HCT116 (cell line): ENCODE measurements around the gene ACTL7A. TPM values are rescaled to one million over a fixed set of nuclear protein-coding genes. Genes with fewer than 3 reads are reported as not detected.

Experiments used
- ATAC-seq: fragments of 200-7000 bp; cut with Tn5 transposase; 2 replicates; pipeline ENCODE4 v1.9.1; 2020; ENCODE audit warnings: mild to moderate bottlenecking, moderate library complexity
- BruUV-seq: library from RNA; stranded (reverse); fragments of 400-500 nt; replicated peaks from 2 replicates; lab custom pipeline; 2021; lab: Mats Ljungman, UMichigan
- CTCF ChIA-PET: fragments of 300-600 bp; sonication (Branson Sonifier 250); formaldehyde crosslinking; loops from one replicate; lab custom pipeline; 2021; ENCODE audit warnings: antibody characterized with exemption; lab: Charles Lee
- POLR2A ChIA-PET: fragments of 300-600, 350-600 bp; sonication (Branson Sonifier 250); formaldehyde crosslinking; loops from one replicate; lab custom pipeline; 2021; ENCODE audit warnings: antibody characterized with exemption; lab: Charles Lee
- RAD21 ChIA-PET, 2 experiments: fragments of 300-600 bp; sonication (Branson Sonifier 250); formaldehyde crosslinking; loops; one replicate each; lab custom pipeline; 2023; ENCODE audit warnings: low total read pairs in 2 of 2; ENCODE audit not compliant: uncharacterized antibody in 2 of 2, unreplicated experiment in 2 of 2, low non-redundant PET in 1 of 2; lab: Charles Lee
- DNase-seq: peaks from one replicate; pipeline ENCODE4 v3.0.0-alpha.2; 2010; ENCODE audit warnings: low read depth, low spot score
- H2AFZ ChIP-seq: fragments of 200-600 bp; shearing (Covaris generic), sonication (generic); 2 replicates; pipeline ENCODE4 v1.6.1; 2017; ENCODE audit warnings: low read depth, mixed run types, mixed read lengths, antibody characterized with exemption, low read length; ENCODE audit not compliant: poor library complexity, severe bottlenecking
- H3K27ac ChIP-seq: 2 replicates; pipeline ENCODE4 v1.5.1; 2012; ENCODE audit warnings: low read depth, low read length
- H3K27me3 ChIP-seq: fragments of 200-600 bp; sonication (generic); 2 replicates; pipeline ENCODE4 v1.6.1; 2016; ENCODE audit warnings: mixed run types, low read length, mixed read lengths; ENCODE audit not compliant: insufficient read depth
- H3K36me3 ChIP-seq, 2 experiments: fragments of 200-500 bp in 1 of 2; fragments of 200-600 bp in 1 of 2; sonication (Bioruptor generic) in 1 of 2; sonication (generic) in 1 of 2; 2 replicates each; pipeline versions ENCODE4 v1.5.1 to v1.6.1; 2014 to 2016; ENCODE audit warnings: low read length in 2 of 2, inconsistent platforms in 1 of 2, mixed read lengths in 1 of 2, mixed run types in 1 of 2; ENCODE audit not compliant: insufficient read depth in 2 of 2, control insufficient read depth in 1 of 2
- H3K4me1 ChIP-seq, 2 experiments: fragments of 200-600 bp in 1 of 2; sonication (generic) in 1 of 2; 2 replicates each; pipeline versions ENCODE4 v1.5.1 to v1.6.1; 2012 to 2017; ENCODE audit warnings: low read length in 2 of 2, inconsistent platforms in 1 of 2, mild to moderate bottlenecking in 1 of 2, mixed read lengths in 1 of 2, mixed run types in 1 of 2, moderate library complexity in 1 of 2; ENCODE audit not compliant: insufficient read depth in 2 of 2, control insufficient read depth in 1 of 2
- H3K4me2 ChIP-seq: fragments of 200-600 bp; sonication (generic); 2 replicates; pipeline ENCODE4 v1.6.1; 2017; ENCODE audit warnings: mixed run types, low read length, mixed read lengths
- H3K4me3 ChIP-seq, 2 experiments: fragments of 200-600 bp in 1 of 2; sonication (generic) in 1 of 2; replicated peaks in 1 of 2; 2 replicates each; pipeline ENCODE4 v1.5.1; 2011 to 2016; ENCODE audit warnings: low read length in 2 of 2, control low read depth in 1 of 2, low read depth in 1 of 2, mild to moderate bottlenecking in 1 of 2, mixed read lengths in 1 of 2, mixed run types in 1 of 2
- H3K79me2 ChIP-seq: fragments of 200-600 bp; sonication (generic); 2 replicates; pipeline ENCODE4 v1.6.1; 2017; ENCODE audit warnings: mild to moderate bottlenecking, mixed run types, low read length, moderate library complexity, mixed read lengths; ENCODE audit not compliant: insufficient read depth
- H3K9ac ChIP-seq: fragments of 200-600 bp; sonication (generic); 2 replicates; pipeline ENCODE4 v1.6.1; 2016; ENCODE audit warnings: low read length, mixed read lengths
- H3K9me2 ChIP-seq: fragments of 200-600 bp; sonication (generic), shearing (Covaris generic); 2 replicates; pipeline ENCODE4 v1.6.1; 2017; ENCODE audit warnings: mixed run types, mild to moderate bottlenecking, moderate library complexity; ENCODE audit not compliant: insufficient read depth
- H3K9me3 ChIP-seq, 2 experiments: fragments of 200-500 bp in 1 of 2; fragments of 200-600 bp in 1 of 2; sonication (Bioruptor generic) in 1 of 2; sonication (generic) in 1 of 2; 2 replicates each; pipeline ENCODE4 v1.6.1; 2014 to 2017; ENCODE audit warnings: low read length in 2 of 2, mixed read lengths in 2 of 2, inconsistent platforms in 1 of 2, low read depth in 1 of 2, mild to moderate bottlenecking in 1 of 2, mixed run types in 1 of 2, moderate library complexity in 1 of 2; ENCODE audit not compliant: control insufficient read depth in 1 of 2, insufficient read depth in 1 of 2
- H4K20me1 ChIP-seq: fragments of 200-600 bp; sonication (generic), shearing (Covaris generic); 2 replicates; pipeline ENCODE4 v1.6.1; 2017; ENCODE audit warnings: mixed run types, mild to moderate bottlenecking, moderate library complexity; ENCODE audit not compliant: insufficient read depth
- CBX3 ChIP-seq: IDR thresholded peaks from 2 replicates; pipeline ENCODE4 v1.6.1; 2012; ENCODE audit warnings: low read depth
- CEBPB ChIP-seq: IDR thresholded peaks from 2 replicates; pipeline ENCODE4 v1.6.1; 2012; ENCODE audit warnings: low read depth
- EGR1 ChIP-seq: IDR thresholded peaks from 2 replicates; pipeline ENCODE4 v1.6.1; 2012; ENCODE audit warnings: low read depth
- ELF1 ChIP-seq: IDR thresholded peaks from 2 replicates; pipeline ENCODE4 v1.6.1; 2012; ENCODE audit warnings: low read depth, borderline replicate concordance
- EZH2 ChIP-seq: fragments of 200-600 bp; sonication (generic); IDR thresholded peaks from 2 replicates; pipeline ENCODE4 v1.6.1; 2017; ENCODE audit warnings: antibody characterized with exemption, mixed run types
- EZH2phosphoT487 ChIP-seq: fragments of 200-600 bp; IDR thresholded peaks from 2 replicates; pipeline ENCODE4 v1.6.1; 2018; ENCODE audit warnings: antibody characterized with exemption, borderline replicate concordance
- FOSL1 ChIP-seq: IDR thresholded peaks from 2 replicates; pipeline ENCODE4 v1.6.1; 2012; ENCODE audit warnings: low read depth
- JUND ChIP-seq: IDR thresholded peaks from 2 replicates; pipeline ENCODE4 v1.6.1; 2012
- MAX ChIP-seq: IDR thresholded peaks from 2 replicates; pipeline ENCODE4 v1.6.1; 2012
- POLR2A ChIP-seq: IDR thresholded peaks from 2 replicates; pipeline ENCODE4 v1.7.0; 2011; ENCODE audit warnings: borderline replicate concordance; ENCODE audit not compliant: insufficient read depth, insufficient read length; ENCODE audit errors: extremely low read depth
- POLR2AphosphoS5 ChIP-seq: IDR thresholded peaks from 2 replicates; pipeline ENCODE4 v1.6.1; 2011; ENCODE audit warnings: mild to moderate bottlenecking, low read depth, low read length, moderate library complexity
- RAD21 ChIP-seq: IDR thresholded peaks from 2 replicates; pipeline ENCODE4 v1.6.1; 2012; ENCODE audit warnings: low read depth, mild to moderate bottlenecking
- REST ChIP-seq: IDR thresholded peaks from 2 replicates; pipeline ENCODE4 v1.6.1; 2012; ENCODE audit warnings: low read depth
- SP1 ChIP-seq: IDR thresholded peaks from 2 replicates; pipeline ENCODE4 v1.6.1; 2012; ENCODE audit warnings: low read depth
- SRF ChIP-seq: IDR thresholded peaks from 2 replicates; pipeline ENCODE4 v1.6.1; 2012; ENCODE audit warnings: low read depth
- TCF7L2 ChIP-seq: IDR thresholded peaks from 2 replicates; pipeline ENCODE4 v1.7.0; 2011; ENCODE audit warnings: borderline replicate concordance, inconsistent platforms; ENCODE audit not compliant: insufficient read depth, insufficient read length; ENCODE audit errors: extremely low read depth
- YY1 ChIP-seq: IDR thresholded peaks from 2 replicates; pipeline ENCODE4 v1.6.1; 2011; ENCODE audit warnings: low read length, low read depth, moderate library complexity, mild to moderate bottlenecking; ENCODE audit not compliant: insufficient replicate concordance; ENCODE audit errors: extremely low read depth
- ZBTB33 ChIP-seq: IDR thresholded peaks from 2 replicates; pipeline ENCODE4 v1.6.1; 2011; ENCODE audit warnings: mild to moderate bottlenecking, low read length, moderate library complexity; ENCODE audit not compliant: insufficient replicate concordance; ENCODE audit errors: extremely low read depth
- ZFX ChIP-seq: fragments of 450-650 bp; IDR thresholded peaks from 2 replicates; pipeline ENCODE4 v1.6.1; 2017
- ZNF274 ChIP-seq: fragments of 200-500 bp; sonication (Bioruptor generic); IDR thresholded peaks from 2 replicates; pipeline ENCODE4 v1.6.1; 2014; ENCODE audit warnings: mild to moderate bottlenecking, low read depth, low read length, inconsistent platforms
- intact Hi-C: fragments of 100-400 bp; cut with micrococcal nuclease; formaldehyde crosslinking; loops from 2 replicates; pipeline ENCODE4 v1.10.0; 2022
- total RNA-seq: library from RNA; stranded (reverse); gene quantifications from one replicate; pipeline ENCODE4 v1.2.1, GENCODE V29; 2021; ENCODE audit not compliant: unreplicated experiment

The ACTL7A gene
- total RNA-seq, 1 experiment from 2014 or later: not detected

GRCh38 chr9:108835831-108836230 lies 26.2 kb upstream of the ACTL7A start:
- TF ChIP-seq EGR1: no peak
- no peak for TF ChIP-seq REST
- no peak for TF ChIP-seq CBX3
- no peak for TF ChIP-seq MAX
- no peak for TF ChIP-seq ELF1
- TF ChIP-seq SRF: no peak
- TF ChIP-seq FOSL1: no peak
- no peak for TF ChIP-seq YY1
- no peak for TF ChIP-seq JUND
- TF ChIP-seq ZNF274: no peak
- TF ChIP-seq RAD21: no peak
- TF ChIP-seq ZFX: no peak
- no peak for TF ChIP-seq POLR2A
- TF ChIP-seq EZH2: no peak
- TF ChIP-seq EZH2phosphoT487: no peak
- no peak for TF ChIP-seq POLR2AphosphoS5
- no peak for TF ChIP-seq CEBPB
- no peak for TF ChIP-seq TCF7L2
- no peak for TF ChIP-seq ZBTB33
- TF ChIP-seq SP1: no peak
- TF ChIP-seq, all 23 proteins: peak for 0
- no TSS peak for BruUV-seq
- Histone ChIP-seq H3K9ac (no peak overlapping the region), H4K20me1 (no peaks in the 10 kb centered on the region), H3K27me3 (no peaks in the 10 kb centered on the region), H3K9me3 (no peaks in the 10 kb centered on the region), H3K36me3 (no peaks in the 10 kb centered on the region), H3K9me2 (no peaks in the 10 kb centered on the region), H3K27ac (no peak overlapping the region), H3K4me2 (no peak overlapping the region), H3K79me2 (no peaks in the 10 kb centered on the region), H3K4me1 (peaks cover 0 to 15% of the 10 kb centered on the region in 2 experiments; a peak in 1 of 4 replicates), H3K4me3 (no peak overlapping the region), H2AFZ (no peak overlapping the region)
- POLR2A ChIA-PET: no interaction called here
- intact Hi-C loops: no loop called here
- CTCF ChIA-PET: interaction anchor here (1.0 to 1.3 kb wide), 2 partner anchors 8 to 481 kb away, joined by 3 read pairs; no protein-coding TSS in a partner anchor
- ATAC-seq: no peak
- no peak for DNase-seq
- RAD21 ChIA-PET: no interaction called here
